ENCODE data around the gene OR13F1.

DNA sequence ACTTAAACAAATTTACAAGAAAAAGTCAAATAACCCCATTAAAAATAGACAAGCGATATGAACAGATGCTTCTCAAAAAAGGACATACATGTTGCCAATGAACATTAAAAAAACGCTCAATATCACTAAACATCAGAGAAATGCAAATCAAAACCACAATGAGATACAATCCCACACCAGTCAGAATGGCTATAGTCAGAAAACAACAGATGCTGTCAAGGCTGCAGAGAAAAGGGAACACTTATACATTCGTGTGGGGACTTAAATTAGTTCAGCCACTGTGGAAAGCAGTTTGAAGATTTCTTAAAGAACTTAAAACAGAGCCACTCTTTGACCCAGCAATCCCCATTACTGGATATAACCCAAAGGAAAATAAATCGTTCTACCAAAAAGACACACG lies 10.8 kb downstream of the OR13F1 start:
- TF ChIP-seq CTCF (IDR thresholded peaks at IDR 0.05), result no peak
- no peak for TF ChIP-seq POLR2A (IDR thresholded peaks at IDR 0.05)
